ENCODE data around the gene TRIP13.
"Not testable (repeated sequence)": the region's sequence is repeated elsewhere in the genome, so short reads cannot be mapped to it uniquely, and the experiment has no call there.

DNA sequence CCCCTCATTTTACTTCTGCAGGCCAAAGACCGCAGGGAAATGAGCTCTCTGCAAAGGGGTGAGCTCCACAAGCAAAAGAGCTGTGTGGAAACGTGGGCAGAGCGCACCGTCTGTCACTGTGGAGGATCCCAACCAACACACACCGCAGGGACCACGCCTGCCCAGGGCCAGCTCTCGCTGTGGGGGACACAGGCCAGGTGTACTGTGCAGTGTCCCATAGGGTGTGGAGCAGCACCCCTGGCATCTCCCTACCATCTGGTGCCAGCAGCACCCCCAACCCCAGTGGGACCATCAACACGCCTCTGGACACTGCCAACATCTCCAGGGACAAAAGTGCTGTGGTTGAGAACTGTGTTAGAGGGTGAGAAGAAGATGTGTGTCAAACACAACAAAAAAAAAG lies 14.0 kb upstream of the TRIP13 start:
- TF ChIP-seq, protein P1, sequence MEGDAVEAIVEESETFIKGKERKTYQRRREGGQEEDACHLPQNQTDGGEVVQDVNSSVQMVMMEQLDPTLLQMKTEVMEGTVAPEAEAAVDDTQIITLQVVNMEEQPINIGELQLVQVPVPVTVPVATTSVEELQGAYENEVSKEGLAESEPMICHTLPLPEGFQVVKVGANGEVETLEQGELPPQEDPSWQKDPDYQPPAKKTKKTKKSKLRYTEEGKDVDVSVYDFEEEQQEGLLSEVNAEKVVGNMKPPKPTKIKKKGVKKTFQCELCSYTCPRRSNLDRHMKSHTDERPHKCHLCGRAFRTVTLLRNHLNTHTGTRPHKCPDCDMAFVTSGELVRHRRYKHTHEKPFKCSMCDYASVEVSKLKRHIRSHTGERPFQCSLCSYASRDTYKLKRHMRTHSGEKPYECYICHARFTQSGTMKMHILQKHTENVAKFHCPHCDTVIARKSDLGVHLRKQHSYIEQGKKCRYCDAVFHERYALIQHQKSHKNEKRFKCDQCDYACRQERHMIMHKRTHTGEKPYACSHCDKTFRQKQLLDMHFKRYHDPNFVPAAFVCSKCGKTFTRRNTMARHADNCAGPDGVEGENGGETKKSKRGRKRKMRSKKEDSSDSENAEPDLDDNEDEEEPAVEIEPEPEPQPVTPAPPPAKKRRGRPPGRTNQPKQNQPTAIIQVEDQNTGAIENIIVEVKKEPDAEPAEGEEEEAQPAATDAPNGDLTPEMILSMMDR (conservative IDR thresholded peaks at IDR 0.05), result not testable (repeated sequence)
- TF ChIP-seq ZFX (IDR thresholded peaks at IDR 0.05), result not testable (repeated sequence)
